ENCODE measurements around the gene ZZZ3. TPM values are rescaled to one million over a fixed set of nuclear protein-coding genes. Genes with fewer than 3 reads are reported as not detected.

ZZZ3 gene
- total and polyA plus RNA-seq, 2 of the 13 experiments (the other 11 are each of a cell fraction or from before 2014, with no cell fraction given) = 18.1 to 50.2 TPM

GRCh38 chr1:77678660-77679610, 3.5 kb downstream of the ZZZ3 start:
- H3K36me3 ChIP-seq (replicated peaks in 1 of 2; ENCODE audit: control insufficient read depth in 1 of 2, insufficient read depth in 2 of 2, low read length in 2 of 2) = peaks cover 0 to 5% of the 10 kb centered on the region in 2 experiments; a peak in 1 of 5 replicates
- ChIA-PET CTCF (ENCODE audit: low intra/inter-chr PET ratio, low total read pairs) (no interaction called here), POLR2A (interaction anchor here (1.3 kb wide), 1 partner anchor 23 kb away, joined by 3 read pairs; no protein-coding TSS in a partner anchor)
- no peak overlapping the region for H3K9ac ChIP-seq (ENCODE audit: insufficient read depth, low read depth, low read length)
- H3K9me3 ChIP-seq (ENCODE audit: low read length) = no peaks in the 10 kb centered on the region
- peaks cover 46% of the 10 kb centered on the region for H4K20me1 ChIP-seq (ENCODE audit: insufficient read depth, low read length)
- FAIRE-seq (no peak), ATAC-seq (no peak), DNase-seq (ENCODE audit: low spot score) (no peak)
- H3K27me3 ChIP-seq (ENCODE audit: control insufficient read depth in 1 of 2, insufficient read depth in 2 of 2, low read length in 2 of 2) = no peaks in the 10 kb centered on the region; a peak in 1 of 5 replicates
- peaks cover 54% of the 10 kb centered on the region for H3K4me1 ChIP-seq (ENCODE audit: insufficient read depth, low read length)
- BruUV-seq (replicated peaks) = no TSS peak
- peak overlapping the region; percentile 67 for H3K27ac ChIP-seq (ENCODE audit: extremely low read length, insufficient read depth, low read length)
- H3K4me3 ChIP-seq (replicated peaks in 1 of 3; ENCODE audit: insufficient read depth in 1 of 3, low read depth in 2 of 3, low read length in 3 of 3) = peak overlapping the region in 2 of 3 experiments; percentile 17 to 24; a peak in 3 of 6 replicates
- no peak overlapping the region for H2AFZ ChIP-seq (ENCODE audit: low read length)
- WGBS (ENCODE audit: low lambda C conversion rate) = 47% methylated on average over 5 of the region's 5 CpGs
- in situ Hi-C loops (cut with HindIII; ENCODE audit: extremely low pct_ligation_motif_present, low pct_unique_long_range_greater_than_20kb) = no loop called here
- intact Hi-C loops (cut with micrococcal nuclease; ENCODE audit: unreplicated experiment) = no loop called here
- peak overlapping the region; percentile 80 for H3K4me2 ChIP-seq (ENCODE audit: low read depth, low read length)
- peaks cover 85% of the 10 kb centered on the region for H3K79me2 ChIP-seq (ENCODE audit: insufficient read depth, low read length)
- peak; percentile 13; the same call in 1 of the 2 replicates for TF ChIP-seq TBX3 (IDR thresholded peaks at IDR 0.05; ENCODE audit: borderline replicate concordance)
- TF ChIP-seq BRCA1 (CRISPR knock-in tag; IDR thresholded peaks at IDR 0.05) = no peak
- TF ChIP-seq ZNF747 (CRISPR knock-in tag; IDR thresholded peaks at IDR 0.05; ENCODE audit: borderline replicate concordance) = no peak
- TF ChIP-seq, protein P1, sequence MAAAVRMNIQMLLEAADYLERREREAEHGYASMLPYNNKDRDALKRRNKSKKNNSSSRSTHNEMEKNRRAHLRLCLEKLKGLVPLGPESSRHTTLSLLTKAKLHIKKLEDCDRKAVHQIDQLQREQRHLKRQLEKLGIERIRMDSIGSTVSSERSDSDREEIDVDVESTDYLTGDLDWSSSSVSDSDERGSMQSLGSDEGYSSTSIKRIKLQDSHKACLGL (CRISPR knock-in tag; IDR thresholded peaks at IDR 0.05) = no peak
- no peak for TF ChIP-seq ZBTB3 (CRISPR knock-in tag; IDR thresholded peaks at IDR 0.05; ENCODE audit: borderline replicate concordance, low read depth)
- TF ChIP-seq U2AF2 (IDR thresholded peaks at IDR 0.05; ENCODE audit: low read depth, low read length) = no peak
- no peak for TF ChIP-seq IRF2 (CRISPR knock-in tag; IDR thresholded peaks at IDR 0.05)
- TF ChIP-seq ZNF83 (CRISPR knock-in tag; IDR thresholded peaks at IDR 0.05; ENCODE audit: borderline replicate concordance) = no peak
- no peak for TF ChIP-seq ZFP37 (CRISPR knock-in tag; IDR thresholded peaks at IDR 0.05; ENCODE audit: borderline replicate concordance)
- TF ChIP-seq NPAS2 (CRISPR knock-in tag; IDR thresholded peaks at IDR 0.05; ENCODE audit: borderline replicate concordance) = no peak
- TF ChIP-seq ZNF772 (CRISPR knock-in tag; IDR thresholded peaks at IDR 0.05) = no peak
- TF ChIP-seq ZNF558 (CRISPR knock-in tag; IDR thresholded peaks at IDR 0.05; ENCODE audit: borderline replicate concordance) = no peak
- TF ChIP-seq ZSCAN20 (CRISPR knock-in tag; IDR thresholded peaks at IDR 0.05; ENCODE audit: borderline replicate concordance) = no peak
- 0 out of 2 replicates have a peak, but pooled peaks have one; percentile 25 for TF ChIP-seq FOXA3 (CRISPR knock-in tag; IDR thresholded peaks at IDR 0.05)
- no peak for TF ChIP-seq ZNF138 (CRISPR knock-in tag; IDR thresholded peaks at IDR 0.05; ENCODE audit: low read depth)
- no peak for TF ChIP-seq ZNF709 (CRISPR knock-in tag; IDR thresholded peaks at IDR 0.05)
- no peak for TF ChIP-seq ZNF619 (CRISPR knock-in tag; IDR thresholded peaks at IDR 0.05)
- no peak for TF ChIP-seq CAMTA2 (CRISPR knock-in tag; IDR thresholded peaks at IDR 0.05; ENCODE audit: borderline replicate concordance)
- TF ChIP-seq ARID3A (IDR thresholded peaks at IDR 0.05; ENCODE audit: low read depth, low read length) = peak; percentile 52

Data from HepG2 (cell line).